ENCODE measurements around the gene SP5.
"Not testable (repeated sequence)": the region's sequence is repeated elsewhere in the genome, so short reads cannot be mapped to it uniquely, and the experiment has no call there.

SP5 gene

DNA sequence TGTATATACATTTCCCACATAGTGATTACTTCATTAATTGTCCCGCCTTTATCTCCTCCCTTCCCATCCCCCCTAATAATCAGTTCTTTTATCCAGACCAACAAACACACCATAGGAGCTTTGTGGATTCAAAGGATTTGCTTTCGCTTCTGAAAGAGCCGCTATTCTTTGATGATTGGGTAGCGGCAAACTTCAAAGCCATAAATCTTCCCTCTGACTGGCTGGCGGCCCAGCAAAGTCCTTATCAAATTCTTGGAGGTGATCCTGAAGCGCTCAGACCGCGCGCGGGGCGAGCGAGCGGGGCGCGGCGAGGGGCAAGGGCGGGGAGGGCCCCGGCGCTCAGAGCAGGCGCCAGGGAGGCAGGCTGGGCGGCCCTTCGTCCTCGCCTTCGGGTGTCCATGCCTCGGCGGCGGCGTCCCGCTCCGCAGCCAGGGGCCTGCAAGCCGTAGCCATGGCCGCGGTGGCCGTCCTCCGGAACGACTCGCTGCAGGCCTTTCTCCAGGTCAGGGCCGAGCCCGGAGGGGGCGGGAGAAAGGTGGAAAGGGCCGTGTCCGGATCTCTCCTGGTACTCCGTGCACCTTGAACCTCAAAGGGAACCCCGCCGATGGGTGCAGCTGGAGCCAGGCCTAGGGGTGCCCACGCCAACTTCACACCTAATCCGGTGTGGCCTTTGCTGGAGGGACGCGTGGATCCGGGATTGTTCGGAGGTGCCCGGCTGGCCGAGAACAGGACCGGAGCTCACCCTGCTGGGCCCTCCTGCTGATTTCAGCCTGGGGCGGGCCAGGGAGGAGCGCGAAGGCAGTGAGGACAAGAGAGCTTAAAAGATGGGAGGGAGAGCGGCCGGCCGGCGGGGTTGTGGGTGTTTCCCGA, at the start of gene SP5:
Gene SP5 (plus strand): TSS at position 276 of the 870 bp plus-strand sequence. CDS start 176 bp downstream, at position 452.
- no peak for DNase-seq

DNA sequence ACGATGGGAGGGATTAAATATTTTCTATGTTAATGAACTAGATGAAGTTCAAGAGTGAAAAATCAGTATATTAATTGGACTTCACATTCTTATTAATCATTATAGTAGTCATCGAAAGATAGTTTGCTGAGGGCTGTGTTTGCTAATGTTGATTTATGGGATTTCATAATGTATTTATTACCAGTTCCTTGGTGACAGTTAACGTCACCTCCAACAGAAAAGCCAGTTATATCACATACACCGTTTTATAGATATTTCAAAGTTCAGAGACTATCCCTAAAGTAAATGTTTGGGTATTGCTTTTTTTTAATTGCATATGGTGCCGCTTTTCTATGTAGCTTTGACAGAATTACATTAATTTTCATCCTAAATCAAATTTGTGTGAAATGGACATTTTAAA, 49.4 kb upstream of the SP5 start:
- DNase-seq: no peak

DNA sequence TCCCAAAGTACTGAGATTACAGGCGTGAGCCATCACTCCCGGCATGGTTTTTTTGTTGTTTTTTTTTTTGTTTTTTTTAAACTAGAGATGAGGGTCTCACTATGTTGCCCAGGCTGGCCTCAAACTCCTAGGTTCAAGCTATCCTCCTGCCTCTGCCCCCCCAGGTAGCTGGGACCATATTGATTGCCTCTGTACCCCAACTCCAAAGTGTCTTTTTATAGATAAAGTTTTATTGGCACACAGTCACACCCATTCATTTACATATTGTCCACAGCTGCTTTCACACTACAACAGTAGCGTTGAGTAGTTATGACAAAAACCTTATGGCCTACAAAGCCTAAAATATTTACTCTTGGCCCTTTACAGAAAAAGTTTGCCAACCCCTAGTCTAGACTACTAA, 45.2 kb upstream of the SP5 start:
- DNase-seq: no peak

DNA sequence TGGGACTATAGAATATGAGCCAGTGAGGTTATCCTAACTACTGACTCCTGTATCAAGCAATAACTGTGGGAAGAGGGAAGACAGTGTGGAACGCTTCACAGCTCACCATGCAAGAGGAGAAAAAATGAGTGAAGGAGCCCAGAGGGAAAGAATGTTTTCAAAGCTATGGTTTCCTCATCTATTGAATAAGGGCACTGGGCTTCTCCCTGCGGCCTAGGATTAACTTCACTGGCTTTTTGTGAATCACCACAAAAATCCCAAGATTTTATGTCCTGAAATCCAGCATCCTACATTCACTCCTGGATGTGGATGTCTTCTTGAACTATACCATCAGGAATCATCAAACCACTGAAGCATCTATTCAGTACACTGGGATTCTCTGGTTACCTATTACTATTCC, 44.5 kb upstream of the SP5 start:
- no peak for DNase-seq

DNA sequence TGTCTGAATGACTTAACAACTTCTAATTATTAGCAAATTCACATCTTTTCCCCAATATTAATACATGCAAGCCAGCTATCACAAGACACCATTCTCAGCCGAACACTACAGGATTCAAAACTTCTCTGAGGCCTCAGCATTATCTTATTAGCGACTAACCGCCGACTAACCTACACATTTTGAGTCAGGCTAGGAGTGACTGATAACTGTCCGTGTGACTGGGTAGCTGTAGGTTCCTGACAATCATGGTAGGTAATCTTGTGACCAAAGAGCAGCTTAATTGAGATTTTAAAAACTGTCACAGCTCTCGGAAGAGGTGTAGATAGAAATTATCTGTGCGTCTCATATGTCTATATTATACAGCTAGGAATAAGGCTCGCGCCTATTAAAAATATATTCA, 44.1 kb upstream of the SP5 start:
- no peak for DNase-seq

DNA sequence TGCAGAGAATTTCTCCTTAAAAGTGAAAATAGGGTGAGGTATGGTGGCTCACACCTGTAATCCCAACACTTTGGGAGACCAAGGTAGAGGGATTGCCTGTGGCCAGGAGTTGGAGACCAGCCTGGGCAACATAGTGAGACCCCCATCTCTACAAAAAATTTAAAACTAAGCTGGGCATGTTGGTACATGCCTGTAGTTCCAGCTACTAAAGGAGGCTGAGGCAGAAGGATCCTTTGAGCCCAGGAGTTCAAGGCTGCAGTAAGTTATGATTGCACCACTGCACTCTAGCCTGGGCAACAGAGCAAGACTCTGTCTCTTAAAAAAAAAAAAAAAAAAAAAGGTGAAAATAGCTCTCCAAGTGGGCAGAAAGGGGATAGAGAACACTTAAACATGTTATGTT, 40.9 kb upstream of the SP5 start:
- not testable (repeated sequence) for DNase-seq

DNA sequence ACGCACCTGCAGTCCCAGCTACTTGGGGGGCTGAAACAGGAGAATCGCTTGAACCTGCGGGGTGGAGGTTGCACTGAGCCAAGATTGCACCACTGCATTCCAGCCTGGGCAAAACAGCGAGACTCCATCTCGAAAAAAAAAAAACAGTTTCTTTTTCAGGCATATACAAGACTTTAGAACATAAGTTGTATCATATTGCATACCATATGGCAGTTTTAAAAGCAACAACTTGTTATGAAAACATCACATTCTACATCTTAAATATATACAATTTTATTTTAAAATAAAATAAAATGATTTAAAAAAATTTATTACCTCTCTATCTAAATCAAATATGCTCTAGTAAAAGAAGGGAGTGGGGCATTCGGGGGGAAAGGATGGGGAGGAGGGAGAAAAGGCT, 39.4 kb upstream of the SP5 start:
- DNase-seq: no peak

DNA sequence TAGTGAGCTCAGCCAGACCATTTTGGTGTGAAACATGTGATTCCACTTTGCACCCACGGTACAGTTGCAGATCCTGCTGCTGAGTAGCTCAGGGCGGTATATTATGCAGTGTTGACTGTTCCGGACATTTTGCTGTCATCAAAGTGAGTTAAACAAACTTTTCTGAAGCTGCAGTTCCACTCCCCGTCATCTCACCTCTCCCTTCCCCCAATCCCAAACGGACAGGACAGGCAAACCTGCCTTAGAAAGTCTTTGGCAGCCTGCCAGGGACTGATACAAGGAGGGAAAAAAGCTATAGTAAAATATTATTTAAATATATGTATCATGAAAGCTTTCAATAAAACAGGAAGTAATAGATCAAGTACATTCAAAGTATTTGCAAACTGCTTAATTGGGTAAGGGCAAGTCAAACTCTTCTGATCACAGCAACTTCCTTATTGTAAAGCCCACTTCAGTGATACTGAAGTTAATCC, 35.5 kb upstream of the SP5 start:
- DNase-seq: no peak

DNA sequence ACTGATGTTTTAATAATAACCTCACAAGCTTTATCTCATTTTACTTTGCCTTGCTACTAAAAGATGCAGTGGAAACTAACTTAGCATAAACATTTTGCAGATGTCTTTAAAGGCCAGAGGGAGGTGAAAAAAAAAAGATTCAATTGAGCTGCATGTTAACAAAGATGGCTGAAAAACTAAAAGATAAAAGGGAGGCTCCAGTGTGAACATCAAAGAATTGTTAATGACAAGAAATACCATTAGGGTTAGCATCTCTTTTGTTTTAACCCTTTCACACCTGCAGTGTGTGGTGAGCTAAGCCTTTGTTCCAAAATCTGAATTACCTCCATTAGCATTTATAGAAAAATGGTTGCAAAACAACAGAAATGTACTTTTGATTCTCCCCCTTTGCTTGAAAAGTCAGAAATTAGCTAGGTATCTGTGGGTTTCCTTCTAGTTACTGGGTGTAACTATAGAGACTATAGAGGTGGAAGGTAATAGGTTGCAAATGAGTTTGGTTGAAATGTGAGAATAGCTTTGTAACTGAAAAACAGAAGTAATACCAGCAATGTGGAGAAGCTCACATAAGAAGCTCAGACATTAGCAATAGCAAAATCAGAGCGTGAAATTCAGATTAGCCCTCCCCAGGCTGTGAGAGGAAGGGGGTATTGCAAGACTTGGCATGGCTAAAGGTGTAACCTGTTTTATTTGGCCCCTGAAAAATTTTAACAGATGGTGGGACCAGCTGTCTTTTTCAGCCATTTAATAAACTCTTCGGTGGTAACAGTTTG, 34.8 kb upstream of the SP5 start:
- DNase-seq: no peak

DNA sequence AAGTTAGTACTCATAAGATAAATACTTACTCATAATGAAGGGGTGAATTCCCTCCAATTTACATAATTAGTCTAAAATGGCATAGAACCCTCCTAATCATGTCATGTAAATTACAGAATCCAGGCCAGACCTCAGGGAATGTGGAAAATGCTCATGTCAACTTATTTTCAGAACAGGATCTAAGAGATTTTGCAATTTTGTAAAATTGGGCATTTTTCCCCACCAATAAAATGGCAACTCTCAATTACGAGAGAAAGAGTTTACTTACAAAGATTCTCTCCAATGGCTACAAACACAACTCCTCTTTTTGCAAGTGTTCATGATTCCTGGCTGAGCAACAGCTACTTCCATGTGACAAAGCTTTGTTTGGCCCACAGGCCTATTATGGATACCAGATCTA, 33.8 kb upstream of the SP5 start:
- DNase-seq: no peak

DNA sequence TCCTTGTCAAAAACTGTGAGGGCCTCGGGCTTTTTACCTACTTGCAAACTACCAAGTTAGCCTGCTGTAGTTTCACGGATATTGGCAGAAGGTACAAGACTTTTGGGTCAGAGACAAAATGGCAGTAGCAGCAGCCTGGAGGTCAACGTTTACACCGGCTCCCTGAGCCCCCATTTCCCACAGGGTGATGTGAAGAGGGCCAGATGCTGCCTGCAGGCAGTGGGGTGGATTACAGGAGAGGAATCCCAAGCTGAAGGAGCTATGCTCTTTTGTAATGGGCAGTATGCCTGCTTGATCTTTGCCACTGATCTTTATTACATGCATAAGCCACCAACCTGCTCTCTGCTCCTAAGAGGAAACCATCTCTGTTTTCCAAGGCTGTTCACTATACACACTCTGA, 29.5 kb upstream of the SP5 start:
- DNase-seq: no peak

DNA sequence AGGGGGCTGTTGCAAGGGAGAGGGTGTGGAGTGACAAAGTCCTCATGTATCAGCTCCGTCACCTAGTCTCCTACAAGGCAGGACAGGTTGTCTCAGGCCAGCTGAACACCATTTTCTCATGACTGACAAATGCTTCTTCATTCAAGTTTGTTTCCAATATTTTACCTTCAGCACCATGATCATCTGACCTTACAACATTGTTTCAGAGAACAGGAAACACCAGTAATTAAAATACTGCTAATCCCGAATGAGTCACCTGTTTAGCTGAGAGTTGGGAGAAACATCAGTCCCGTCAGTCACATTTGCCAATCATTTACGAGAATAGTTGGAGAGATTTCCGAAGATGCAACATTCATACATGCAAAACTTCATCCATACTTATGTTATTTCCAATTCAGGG, 25.7 kb upstream of the SP5 start:
- DNase-seq: no peak

DNA sequence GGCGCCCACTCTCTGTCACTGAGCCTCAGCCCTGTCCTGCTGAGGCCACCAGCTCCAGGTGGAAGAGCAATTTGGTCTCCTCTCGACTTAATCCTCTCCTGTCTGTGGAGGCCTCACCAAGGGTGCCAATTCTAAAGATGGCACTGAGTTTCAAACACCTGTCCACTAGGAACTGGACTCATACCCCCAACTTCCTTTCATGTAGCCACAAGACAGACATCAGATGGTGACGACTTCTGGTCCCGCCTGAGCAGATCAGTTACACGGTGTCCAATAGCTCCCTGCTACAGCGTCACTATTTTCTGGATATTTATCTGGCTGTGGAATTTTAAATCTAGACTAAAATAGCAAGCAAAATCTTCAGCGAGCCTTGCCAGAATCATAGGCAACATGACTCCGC, 24.5 kb upstream of the SP5 start:
- no peak for DNase-seq

DNA sequence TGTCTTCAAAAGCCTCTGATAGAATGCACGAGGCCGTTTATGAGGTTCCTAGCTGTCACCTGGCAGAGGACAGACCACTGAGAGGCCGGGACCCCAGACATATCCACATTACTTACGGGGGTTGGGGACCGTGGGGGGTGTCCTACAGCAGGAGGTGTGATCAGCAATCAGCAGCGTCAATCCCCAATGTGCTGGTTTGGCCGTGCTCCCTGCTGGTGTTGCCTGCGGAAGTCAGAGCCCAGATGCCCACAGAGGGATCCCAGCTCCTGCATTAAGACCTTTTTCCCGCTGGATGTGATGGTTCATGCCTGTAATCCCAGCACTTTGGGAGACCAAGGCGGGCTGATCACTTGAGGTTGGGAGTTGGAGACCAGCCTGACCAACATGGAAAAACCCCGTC, 20.8 kb upstream of the SP5 start:
- no peak for DNase-seq

DNA sequence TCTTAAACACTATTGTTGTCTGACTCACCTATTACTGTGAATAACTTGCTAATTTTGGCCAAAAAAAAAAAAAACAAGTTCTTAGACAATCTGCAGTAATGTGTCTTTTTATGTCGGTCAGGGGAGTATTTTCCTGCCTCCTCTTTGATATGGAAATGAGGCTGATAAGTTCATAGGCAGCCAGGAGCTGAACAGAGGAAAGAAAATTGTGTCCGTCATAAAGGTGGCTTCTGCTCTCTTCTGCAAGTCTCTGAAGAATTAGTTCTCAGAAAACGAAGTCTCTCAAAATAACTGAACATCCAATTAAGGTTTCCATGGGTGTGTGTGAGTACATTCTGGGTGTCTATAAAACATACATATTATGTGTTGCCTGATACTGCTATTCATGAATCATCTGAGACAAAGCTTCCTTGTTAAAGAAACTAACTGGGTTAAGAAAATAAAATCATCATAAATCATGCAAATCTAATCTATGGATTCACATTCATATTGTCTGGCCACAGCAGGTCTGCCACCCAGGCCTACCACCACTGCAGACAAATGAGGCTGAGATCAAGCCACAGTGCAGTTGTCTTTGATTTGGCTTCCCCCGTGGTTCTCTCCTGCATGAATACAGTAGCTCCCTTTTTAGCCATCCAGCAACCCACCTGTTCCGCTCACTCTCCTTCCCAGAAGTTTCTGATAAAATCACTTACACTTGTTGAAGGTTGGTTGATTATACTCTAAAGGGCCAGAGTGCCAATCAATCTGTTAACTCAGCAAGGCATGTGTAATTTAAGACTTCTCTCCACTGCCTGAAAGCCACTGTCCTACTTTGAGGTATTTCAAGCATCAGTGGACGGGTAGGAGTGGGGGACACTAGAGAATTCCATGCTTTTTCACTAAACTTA, 19.4 kb upstream of the SP5 start:
- no peak for DNase-seq

DNA sequence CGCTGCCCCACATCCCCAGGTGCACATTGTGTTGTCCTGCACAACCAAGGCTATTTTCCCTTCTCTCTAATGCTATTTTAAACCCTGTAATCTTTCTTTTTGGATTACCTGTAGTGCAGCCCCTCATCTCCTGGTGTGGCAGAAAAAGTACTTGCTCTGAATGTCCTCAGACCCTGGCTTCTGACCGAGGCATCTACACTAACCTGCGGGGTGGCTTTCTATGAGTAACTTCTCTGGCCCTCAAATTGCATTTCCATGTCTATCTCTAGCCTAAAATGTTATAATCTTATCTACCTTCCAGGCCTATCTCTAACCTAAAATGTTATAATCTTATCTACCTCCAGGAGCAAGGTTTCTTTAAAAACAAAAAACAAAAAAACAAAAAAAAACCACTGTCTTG, 18.2 kb upstream of the SP5 start:
- no peak for DNase-seq

DNA sequence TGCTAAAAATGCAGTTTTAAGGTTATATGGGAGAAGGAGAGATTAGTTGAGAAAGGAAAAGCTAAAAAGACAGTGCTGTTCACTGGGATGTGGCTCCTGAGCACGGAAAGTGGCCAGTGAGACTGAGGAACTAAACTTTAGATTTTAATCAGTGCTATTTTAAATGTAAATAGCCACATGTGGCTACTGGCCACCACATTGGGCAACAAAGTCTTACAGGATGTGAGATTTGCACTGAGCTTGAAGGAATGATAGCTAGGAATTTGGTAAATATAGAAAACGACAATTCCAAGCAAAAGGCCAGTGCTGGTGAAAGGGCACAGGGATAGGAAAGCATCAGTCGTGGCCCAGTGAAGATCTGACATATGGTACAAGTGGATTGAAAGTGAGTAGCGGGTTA, 14.1 kb upstream of the SP5 start:
- DNase-seq: no peak

DNA sequence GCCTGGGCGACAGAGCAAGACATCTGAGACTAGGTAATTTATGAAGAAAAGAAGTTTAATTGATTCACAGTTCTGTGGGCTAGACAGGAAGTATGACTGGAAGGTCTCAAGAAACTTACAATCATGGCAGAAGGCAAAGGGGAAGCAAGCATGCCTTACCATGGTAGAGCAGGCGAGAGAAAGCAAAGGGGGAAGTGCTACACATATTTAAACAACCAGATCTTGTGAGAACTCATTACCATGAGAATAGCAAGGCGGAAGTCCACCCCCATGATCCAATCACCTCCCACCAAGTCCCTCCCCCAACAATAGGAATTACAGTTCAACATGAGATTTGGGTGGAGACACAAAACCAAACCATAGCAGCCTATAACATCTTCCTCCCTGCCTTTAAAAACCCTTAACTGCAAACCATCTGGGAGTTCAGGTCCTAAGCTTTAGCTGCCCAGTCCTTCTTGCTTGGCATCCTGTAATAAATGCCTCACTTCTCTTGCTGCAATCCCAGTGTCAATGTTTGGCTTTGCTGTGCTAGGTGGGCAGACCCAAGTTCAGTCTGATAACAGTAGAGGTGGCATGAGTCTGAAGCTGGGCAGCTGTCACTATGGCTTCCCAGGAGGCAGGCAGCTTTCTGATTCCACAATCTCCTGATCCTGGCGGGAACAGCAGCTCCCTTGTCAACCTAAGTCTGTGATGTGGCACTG, 11.2 kb upstream of the SP5 start:
- no peak for DNase-seq

DNA sequence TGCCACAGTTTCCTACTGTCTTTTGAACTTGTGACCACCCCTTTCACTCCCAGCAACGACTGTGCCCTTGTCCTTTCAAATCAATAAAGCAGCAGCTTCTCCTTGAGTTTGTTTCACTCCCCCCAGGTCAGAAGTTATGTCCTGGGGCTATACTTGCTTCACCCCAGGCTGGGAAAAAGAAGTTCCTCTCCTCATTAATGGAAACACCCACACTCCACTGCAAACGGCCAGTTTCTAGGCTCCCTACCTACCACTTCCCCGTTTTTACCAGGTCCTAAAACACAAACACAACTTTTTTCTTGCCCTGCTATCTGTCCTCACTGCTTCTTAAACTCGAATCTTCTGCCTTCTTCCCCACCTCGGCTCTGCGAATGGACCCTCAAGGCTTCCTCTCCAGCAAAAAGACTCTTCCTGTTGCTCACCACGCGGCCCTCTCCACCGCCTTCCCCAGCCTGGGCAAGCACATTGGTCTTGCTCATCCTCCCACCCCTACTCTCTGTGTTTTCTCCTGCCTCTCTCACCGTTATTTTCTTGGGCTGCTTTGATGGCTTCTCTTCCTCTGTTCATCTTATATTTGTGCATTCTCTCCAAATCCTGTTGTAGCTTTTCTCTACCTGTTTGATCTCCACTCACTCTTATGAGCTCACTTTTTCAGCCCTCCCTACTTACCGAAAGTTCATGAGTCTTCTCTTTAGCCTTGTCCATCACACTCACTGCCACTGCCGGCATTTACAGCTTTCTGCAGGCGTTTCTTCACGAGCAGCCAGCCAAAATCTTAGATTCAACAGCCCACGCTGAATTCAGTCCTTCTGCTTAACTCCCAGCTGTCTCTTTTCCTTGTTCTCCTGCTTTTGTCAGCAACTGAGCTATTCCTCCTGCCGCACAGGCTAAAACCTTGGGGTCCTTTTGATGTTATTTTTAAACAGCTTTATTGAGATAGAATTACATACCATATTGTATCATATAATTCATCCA, 7.0 kb upstream of the SP5 start:
- DNase-seq: no peak

DNA sequence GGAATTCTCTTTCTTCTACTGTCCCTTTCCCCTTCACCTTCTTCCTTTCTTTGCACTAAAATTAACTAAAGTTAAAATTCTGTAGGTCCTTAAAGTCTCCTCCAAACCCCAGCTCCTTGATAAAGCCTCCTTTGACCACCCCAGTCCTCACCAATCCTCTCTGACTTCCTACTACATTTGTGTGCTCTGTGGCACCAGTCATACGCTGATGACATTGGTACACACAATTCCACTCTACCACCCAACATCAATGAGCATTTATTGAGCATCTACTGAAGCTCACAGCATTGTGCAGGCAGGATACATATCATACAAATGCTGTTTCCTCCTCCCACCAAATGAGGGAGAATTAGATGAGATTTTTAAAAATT, 4.5 kb upstream of the SP5 start:
- DNase-seq: no peak

DNA sequence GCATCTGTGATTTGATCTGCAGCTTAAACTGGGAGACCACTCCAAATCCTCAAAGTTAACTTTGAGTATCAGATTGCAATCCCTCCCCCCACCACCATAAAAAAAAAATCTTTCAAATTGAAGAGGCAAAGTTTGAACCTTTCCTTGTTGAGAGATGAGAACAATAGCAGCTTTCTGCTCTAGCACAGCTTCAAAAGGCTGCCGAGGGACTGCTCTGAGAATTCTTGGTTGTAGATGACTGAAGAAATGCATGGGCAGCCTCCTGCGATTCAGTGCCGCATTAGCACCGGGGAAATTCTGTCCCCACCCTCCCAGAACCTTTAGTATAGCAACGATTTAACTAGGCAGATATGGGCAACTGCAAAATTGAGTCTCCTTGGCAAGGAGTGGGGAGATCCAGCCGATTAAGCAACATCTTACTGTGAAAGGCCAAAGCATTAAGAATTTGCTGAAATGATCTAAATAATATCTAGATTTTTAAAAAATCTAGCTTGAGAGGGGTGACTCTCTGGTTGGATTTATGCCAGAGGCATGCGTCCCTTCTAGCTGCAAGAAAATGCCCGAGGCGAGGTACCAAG, 3.9 kb upstream of the SP5 start:
- DNase-seq: no peak
